Transverse colon (tissue), 4 donors: ENCODE results near the gene PMEPA1.

ENCODE experiments used
- CTCF ChIP-seq, 5 experiments: fragments of 200-600 bp in 3 of 5; fragments of 450-650 bp in 2 of 5; sonication (generic) in 3 of 5; IDR thresholded peaks; 1 replicate in 2 of 5; 2 replicates in 3 of 5; pipeline ENCODE4 v1.5.1; 2016 to 2017; ENCODE audit warnings: antibody characterized with exemption in 5 of 5, inconsistent platforms in 3 of 5, mild to moderate bottlenecking in 2 of 5, moderate library complexity in 1 of 5
- POLR2AphosphoS5 ChIP-seq, 3 donors: sonication (generic); formaldehyde crosslinking; IDR thresholded peaks; one replicate each; pipeline ENCODE4 v1.6.1; 2016; ENCODE audit warnings: antibody characterized with exemption in 3 of 3

GRCh38 chr20:57690525-57690924 lies 19.3 kb downstream of the PMEPA1 start:
- TF ChIP-seq CTCF (IDR thresholded peaks at IDR 0.05) (no peak), POLR2AphosphoS5 (IDR thresholded peaks at IDR 0.05) (no peak)
